Breast epithelium (tissue), 3 donors: ENCODE measurements around the gene UGT2A1.

Source experiments
- CTCF ChIP-seq, 3 donors: fragments of 450-650 bp; IDR thresholded peaks; one replicate each; pipeline ENCODE4 v1.5.1; 2016 to 2017; ENCODE audit warnings: antibody characterized with exemption in 3 of 3, mild to moderate bottlenecking in 3 of 3, moderate library complexity in 3 of 3
- POLR2A ChIP-seq: fragments of 450-650 bp; IDR thresholded peaks from one replicate; pipeline ENCODE4 v1.6.1; 2016; ENCODE audit warnings: antibody characterized with exemption, mild to moderate bottlenecking, moderate library complexity
- POLR2AphosphoS5 ChIP-seq, 3 donors: sonication (generic); formaldehyde crosslinking; IDR thresholded peaks; one replicate each; pipeline ENCODE4 v1.6.1; 2017; ENCODE audit warnings: antibody characterized with exemption in 3 of 3

GRCh38 chr4:69583543-69583942 lies 69.5 kb downstream of the UGT2A1 start:
- TF ChIP-seq CTCF (IDR thresholded peaks at IDR 0.05) (no peak), POLR2A (no peak), POLR2AphosphoS5 (IDR thresholded peaks at IDR 0.05) (no peak)
